GM12873 (cell line): ENCODE data around the gene PPM1L.

Experiments used
- TF ChIP-seq, protein P1 (sequence below): IDR thresholded peaks from 2 replicates; pipeline ENCODE4 v1.5.1; 2012; ENCODE audit warnings: low read depth, mild to moderate bottlenecking, moderate library complexity, low read length, control low read depth; ENCODE audit not compliant: insufficient read depth; ENCODE audit errors: missing control alignments

Gene PPM1L

DNA sequence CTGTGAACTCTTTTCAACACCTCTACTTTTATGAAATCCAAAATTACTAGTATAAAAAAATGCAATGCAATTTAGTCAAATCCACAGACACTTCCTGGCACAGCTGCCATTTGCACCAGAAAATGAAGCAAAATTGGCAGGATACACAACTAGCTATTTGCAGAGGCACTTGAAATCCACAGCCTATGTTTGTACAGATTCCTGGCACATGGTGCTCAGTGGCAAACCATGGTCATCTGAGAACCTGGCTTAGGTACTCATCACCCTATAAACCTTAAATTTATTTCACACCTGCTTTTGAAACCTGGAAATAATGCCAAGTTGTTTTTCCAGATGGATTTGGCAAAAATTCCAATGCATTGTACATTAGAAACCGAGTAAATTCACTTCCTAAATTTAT lies 20.2 kb upstream of the PPM1L start:
- TF ChIP-seq, protein P1, sequence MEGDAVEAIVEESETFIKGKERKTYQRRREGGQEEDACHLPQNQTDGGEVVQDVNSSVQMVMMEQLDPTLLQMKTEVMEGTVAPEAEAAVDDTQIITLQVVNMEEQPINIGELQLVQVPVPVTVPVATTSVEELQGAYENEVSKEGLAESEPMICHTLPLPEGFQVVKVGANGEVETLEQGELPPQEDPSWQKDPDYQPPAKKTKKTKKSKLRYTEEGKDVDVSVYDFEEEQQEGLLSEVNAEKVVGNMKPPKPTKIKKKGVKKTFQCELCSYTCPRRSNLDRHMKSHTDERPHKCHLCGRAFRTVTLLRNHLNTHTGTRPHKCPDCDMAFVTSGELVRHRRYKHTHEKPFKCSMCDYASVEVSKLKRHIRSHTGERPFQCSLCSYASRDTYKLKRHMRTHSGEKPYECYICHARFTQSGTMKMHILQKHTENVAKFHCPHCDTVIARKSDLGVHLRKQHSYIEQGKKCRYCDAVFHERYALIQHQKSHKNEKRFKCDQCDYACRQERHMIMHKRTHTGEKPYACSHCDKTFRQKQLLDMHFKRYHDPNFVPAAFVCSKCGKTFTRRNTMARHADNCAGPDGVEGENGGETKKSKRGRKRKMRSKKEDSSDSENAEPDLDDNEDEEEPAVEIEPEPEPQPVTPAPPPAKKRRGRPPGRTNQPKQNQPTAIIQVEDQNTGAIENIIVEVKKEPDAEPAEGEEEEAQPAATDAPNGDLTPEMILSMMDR: no peak

DNA sequence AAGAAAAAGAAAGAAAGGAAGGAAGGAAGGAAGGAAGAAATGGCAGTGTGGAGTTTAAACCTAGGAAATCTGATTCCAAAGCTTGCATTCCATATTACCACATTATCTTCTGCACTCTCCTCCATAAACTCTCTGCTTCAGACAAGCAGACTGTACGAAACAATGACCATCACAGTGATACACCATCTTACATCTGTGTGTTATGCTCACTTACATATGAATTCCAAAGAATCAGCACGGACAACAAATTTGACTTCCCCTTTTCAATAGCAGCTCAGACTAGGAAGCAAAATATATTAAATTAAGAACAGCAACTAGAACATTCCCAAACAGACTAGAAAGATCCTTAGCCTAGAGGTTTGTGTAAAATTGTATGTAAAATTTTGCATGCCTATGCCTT lies 18.0 kb upstream of the PPM1L start:
- TF ChIP-seq, protein P1: no peak

DNA sequence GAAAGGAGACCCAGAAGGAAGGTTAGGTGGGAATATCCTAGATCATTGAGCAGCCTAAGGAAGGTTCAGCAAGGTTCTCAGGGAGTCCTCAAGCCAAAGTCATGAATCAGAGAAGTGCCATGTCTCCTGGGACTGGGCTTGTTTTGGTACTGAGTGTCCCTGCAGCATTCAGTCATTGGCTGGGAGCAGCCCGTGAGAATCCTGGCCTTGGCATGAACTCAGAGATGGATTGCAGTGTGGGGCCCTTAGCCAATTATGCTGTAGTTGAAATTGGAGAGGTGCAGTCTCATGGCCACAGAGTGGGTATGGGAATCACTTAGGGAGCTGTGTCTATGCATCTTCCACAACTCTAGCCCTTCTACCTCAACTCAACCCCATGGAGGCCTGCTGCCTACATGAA lies 17.0 kb upstream of the PPM1L start:
- TF ChIP-seq, protein P1: no peak

DNA sequence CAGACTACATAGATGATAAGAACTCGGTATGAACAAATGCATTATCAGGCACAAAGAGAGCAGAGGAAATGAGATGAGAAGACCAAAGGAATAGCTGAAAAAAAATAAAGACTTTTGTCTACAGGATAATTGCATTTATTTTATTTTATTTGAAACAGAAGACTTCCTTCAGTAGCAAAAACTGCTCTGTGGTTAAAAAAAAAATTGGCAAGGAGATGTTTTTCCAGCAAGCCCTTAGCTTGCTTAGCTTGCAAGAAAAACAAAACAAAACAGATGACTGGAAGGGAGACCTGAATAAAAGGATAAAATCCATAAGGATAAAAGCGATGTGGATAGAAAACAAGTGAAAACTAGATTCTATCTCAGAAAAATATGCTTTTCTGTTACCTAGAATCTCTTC lies 9.1 kb upstream of the PPM1L start:
- TF ChIP-seq, protein P1: no peak

DNA sequence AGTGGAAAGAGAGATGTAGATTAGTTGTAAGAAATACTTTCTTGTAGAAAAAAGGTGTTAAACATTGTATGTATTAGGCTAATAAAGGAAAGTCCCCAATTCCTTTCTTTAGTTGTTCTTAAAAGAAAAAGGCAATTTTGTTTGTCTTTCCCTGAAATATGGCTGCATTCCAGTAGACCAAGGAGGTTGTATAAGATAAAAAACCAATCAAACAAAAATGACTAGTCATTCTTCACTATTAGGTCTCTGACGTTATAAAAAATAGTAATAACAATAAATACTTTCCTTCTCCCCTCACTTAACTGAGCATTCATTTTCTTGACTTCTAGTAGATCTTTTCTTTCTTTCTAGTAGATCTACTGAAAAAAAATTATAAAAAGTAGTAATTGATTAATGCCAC lies 8.6 kb upstream of the PPM1L start:
- TF ChIP-seq, protein P1: no peak

DNA sequence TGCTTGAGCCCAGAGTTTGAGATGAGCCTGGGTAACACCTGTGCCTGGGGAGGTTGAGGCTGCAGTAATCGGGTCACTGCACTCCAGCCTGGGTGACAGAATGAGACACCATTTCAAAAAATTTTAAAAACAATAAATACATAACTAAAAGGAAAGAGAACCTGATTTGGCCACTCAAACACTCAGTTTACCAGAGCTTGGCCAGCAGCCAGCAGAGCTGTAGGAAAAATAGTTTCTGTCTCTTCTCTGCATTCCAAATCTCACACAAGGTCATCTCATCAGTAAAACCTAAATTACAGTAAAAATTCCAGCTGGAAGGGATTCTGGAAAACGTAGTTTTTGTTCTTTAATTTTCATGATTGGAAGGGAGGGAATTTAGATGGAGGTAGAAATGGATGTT lies 7.8 kb upstream of the PPM1L start:
- TF ChIP-seq, protein P1: no peak

DNA sequence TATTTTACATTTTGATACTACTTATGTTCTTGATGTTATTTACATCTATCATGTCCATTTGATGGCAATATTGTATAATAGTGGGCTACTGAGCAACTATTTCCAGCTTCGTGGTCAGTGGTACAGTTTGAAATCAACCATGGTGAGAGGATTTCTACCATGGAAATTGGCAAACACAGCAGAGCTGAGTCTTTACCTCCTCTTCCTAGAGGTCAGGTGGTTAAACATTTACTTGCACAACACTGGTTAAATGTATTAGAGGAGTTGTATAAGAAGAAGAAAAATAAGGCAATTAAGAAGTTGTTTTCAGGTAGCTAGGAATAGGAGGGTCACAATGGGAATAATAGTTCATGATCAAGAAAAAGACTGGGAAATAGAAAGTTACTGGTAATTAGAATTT lies 7.2 kb upstream of the PPM1L start:
- TF ChIP-seq, protein P1: no peak
